Neural crest cell (in vitro differentiated cells): Measurements from ENCODE around the gene TRIO. TPM values are rescaled to one million over a fixed set of nuclear protein-coding genes. Genes with fewer than 3 reads are reported as not detected.

Experiments
- DNase-seq: peaks from one replicate; pipeline ENCODE4 v3.0.0; 2021; ENCODE audit warnings: low read depth, mixed read lengths, low spot score
- H3K27ac Mint-ChIP-seq: one replicate; pipeline ENCODE4 v1.8.0; 2021; ENCODE audit warnings: mild to moderate bottlenecking, mixed read lengths; ENCODE audit not compliant: unreplicated experiment
- H3K27me3 Mint-ChIP-seq: 2 replicates; pipeline ENCODE4 v1.8.0; 2021; ENCODE audit warnings: low read depth, mild to moderate bottlenecking, mixed read lengths
- H3K36me3 Mint-ChIP-seq: 2 replicates; pipeline ENCODE4 v1.8.0; 2021; ENCODE audit warnings: low read depth, mild to moderate bottlenecking, mixed read lengths
- H3K4me1 Mint-ChIP-seq: 2 replicates; pipeline ENCODE4 v1.8.0; 2021; ENCODE audit warnings: mixed read lengths
- H3K4me3 Mint-ChIP-seq: one replicate; pipeline ENCODE4 v1.8.0; 2021; ENCODE audit warnings: mild to moderate bottlenecking, mixed read lengths
- H3K9me3 Mint-ChIP-seq: 2 replicates; pipeline ENCODE4 v1.8.0; 2021; ENCODE audit warnings: mixed read lengths
- total RNA-seq: library from RNA; stranded (reverse); gene quantifications from 2 replicates; pipeline ENCODE4 v1.2.1, GENCODE V29; 2021
- TF ChIP-seq, protein P1 (sequence below): fragments of 200-600 bp; sonication (generic); conservative IDR thresholded peaks from 2 replicates; pipeline ENCODE4 v1.5.0; 2021; ENCODE audit warnings: antibody characterized with exemption, mild to moderate bottlenecking

TRIO gene
- total RNA-seq, 1 donor from 2014 or later = 134 TPM

DNA sequence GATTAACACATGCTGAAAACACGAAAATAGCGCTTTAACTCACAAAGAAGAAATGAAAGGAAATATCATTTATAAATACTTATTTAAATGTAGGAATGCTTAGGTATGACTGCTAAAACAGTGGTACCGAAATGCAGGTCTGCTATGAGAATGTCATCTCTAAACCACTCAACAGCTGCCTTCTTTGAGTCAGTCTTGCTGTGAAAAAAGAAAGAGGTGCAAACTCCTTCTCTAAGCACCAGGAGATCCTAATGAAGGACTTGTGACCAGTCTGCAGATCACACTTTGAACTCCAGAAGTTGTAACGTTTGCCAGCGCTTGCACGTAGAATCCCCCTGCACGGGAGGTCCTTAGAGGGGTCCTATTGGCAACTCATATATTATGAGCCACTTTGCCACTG, 86.6 kb downstream of the TRIO start:
- Mint-ChIP-seq H3K4me1 (peaks cover 29% of the 10 kb centered on the region), H3K36me3 (no peaks in the 10 kb centered on the region), H3K4me3 (no peak overlapping the region), H3K27me3 (no peaks in the 10 kb centered on the region), H3K27ac (no peak overlapping the region), H3K9me3 (no peaks in the 10 kb centered on the region)
- no peak for DNase-seq
- TF ChIP-seq, protein P1, sequence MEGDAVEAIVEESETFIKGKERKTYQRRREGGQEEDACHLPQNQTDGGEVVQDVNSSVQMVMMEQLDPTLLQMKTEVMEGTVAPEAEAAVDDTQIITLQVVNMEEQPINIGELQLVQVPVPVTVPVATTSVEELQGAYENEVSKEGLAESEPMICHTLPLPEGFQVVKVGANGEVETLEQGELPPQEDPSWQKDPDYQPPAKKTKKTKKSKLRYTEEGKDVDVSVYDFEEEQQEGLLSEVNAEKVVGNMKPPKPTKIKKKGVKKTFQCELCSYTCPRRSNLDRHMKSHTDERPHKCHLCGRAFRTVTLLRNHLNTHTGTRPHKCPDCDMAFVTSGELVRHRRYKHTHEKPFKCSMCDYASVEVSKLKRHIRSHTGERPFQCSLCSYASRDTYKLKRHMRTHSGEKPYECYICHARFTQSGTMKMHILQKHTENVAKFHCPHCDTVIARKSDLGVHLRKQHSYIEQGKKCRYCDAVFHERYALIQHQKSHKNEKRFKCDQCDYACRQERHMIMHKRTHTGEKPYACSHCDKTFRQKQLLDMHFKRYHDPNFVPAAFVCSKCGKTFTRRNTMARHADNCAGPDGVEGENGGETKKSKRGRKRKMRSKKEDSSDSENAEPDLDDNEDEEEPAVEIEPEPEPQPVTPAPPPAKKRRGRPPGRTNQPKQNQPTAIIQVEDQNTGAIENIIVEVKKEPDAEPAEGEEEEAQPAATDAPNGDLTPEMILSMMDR = no peak

DNA sequence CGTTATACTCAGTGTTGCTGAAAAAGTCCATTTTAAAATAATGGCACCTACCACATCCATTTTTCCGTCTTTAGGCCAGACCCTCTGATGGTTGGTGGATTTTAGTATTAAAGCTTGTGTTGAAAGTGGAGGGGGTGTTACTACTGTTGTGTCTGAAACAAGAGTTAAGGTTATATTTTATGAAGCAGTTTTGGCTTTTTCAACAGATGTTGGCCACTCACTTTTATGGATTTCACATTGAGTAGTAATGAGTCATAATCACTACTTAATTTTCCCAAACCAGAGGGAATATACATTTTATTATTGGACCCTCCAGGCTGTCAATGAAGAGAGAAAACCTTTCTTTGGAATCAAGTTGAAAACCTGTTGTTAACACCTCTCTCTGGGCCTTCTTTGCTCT, 88.0 kb downstream of the TRIO start:
- no peaks in the 10 kb centered on the region for H3K27me3 Mint-ChIP-seq
- DNase-seq = no peak
- H3K9me3 Mint-ChIP-seq = no peaks in the 10 kb centered on the region
- TF ChIP-seq, protein P1 = no peak
- no peak overlapping the region for H3K4me3 Mint-ChIP-seq
- H3K36me3 Mint-ChIP-seq = no peaks in the 10 kb centered on the region
- H3K4me1 Mint-ChIP-seq = peaks cover 20% of the 10 kb centered on the region
- H3K27ac Mint-ChIP-seq = no peak overlapping the region

DNA sequence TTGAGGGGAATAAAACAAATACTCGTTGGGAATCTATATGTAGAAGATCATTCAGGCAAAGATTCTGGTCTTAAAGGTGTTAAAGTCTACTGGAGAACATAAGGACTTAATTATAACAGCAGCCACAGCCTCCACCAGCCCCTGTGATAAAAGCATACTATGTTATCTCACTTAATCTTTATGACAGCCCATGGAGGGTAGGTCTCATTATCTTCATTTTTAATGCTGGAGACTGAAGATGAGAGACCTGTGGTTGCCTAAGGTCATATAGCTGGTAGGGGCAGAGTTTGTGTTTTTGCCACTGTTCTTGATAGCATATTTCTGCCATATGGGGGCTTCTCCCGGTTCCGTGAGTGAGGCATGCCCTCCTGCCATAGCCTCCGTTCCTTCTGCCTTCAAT, 88.7 kb downstream of the TRIO start:
- H3K4me3 Mint-ChIP-seq = no peak overlapping the region
- no peaks in the 10 kb centered on the region for H3K27me3 Mint-ChIP-seq
- no peaks in the 10 kb centered on the region for H3K9me3 Mint-ChIP-seq
- no peak overlapping the region for H3K27ac Mint-ChIP-seq
- H3K4me1 Mint-ChIP-seq = peaks cover 18% of the 10 kb centered on the region
- no peaks in the 10 kb centered on the region for H3K36me3 Mint-ChIP-seq
- DNase-seq = no peak
- TF ChIP-seq, protein P1 = no peak

DNA sequence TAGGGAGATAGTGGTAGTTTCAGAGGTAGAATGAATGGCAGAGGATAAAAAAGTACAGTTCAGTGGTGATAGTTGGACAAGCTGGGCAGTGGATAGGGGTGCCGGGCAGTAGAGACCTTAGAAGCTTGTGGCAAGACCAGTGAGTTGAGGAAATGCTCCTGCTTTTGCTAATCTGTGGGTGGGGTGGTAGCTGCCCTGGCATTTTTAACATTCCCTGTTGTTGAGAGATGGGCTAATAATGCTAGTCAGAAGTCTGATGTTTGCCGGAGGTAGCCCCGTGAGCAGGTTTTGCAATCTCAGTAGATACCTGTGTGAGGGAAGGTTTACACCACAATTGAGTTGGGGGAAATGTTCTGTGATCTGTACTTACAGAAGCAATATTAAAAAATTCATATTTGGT, 91.1 kb downstream of the TRIO start:
- Mint-ChIP-seq H3K9me3 (no peaks in the 10 kb centered on the region), H3K4me3 (no peak overlapping the region), H3K27me3 (no peaks in the 10 kb centered on the region), H3K4me1 (peaks cover 27% of the 10 kb centered on the region), H3K36me3 (no peaks in the 10 kb centered on the region), H3K27ac (no peak overlapping the region)
- DNase-seq = no peak
- TF ChIP-seq, protein P1 = no peak

DNA sequence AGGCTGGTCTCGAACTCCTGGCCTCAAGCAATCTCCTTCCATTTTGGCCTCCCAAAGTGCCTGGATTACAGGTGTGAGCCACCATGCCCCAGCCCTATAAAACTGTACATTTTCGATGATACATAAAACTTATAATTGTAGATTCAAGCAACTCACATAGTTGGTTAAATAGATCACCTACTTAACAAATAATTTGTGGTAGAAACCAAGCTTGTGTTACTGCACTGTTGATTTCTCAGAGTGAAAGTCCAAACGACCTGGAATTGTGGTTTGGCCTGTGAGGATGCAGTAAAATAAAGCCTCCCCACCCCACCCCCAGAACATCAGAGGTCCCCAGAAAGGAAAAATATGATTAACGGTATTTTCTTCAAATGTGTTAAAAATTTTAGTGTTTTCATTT, 92.7 kb downstream of the TRIO start:
- no peaks in the 10 kb centered on the region for H3K36me3 Mint-ChIP-seq
- H3K9me3 Mint-ChIP-seq = no peaks in the 10 kb centered on the region
- H3K4me3 Mint-ChIP-seq = no peak overlapping the region
- H3K27ac Mint-ChIP-seq = no peak overlapping the region
- TF ChIP-seq, protein P1 = no peak
- DNase-seq = no peak
- peaks cover 31% of the 10 kb centered on the region for H3K4me1 Mint-ChIP-seq
- H3K27me3 Mint-ChIP-seq = no peaks in the 10 kb centered on the region

DNA sequence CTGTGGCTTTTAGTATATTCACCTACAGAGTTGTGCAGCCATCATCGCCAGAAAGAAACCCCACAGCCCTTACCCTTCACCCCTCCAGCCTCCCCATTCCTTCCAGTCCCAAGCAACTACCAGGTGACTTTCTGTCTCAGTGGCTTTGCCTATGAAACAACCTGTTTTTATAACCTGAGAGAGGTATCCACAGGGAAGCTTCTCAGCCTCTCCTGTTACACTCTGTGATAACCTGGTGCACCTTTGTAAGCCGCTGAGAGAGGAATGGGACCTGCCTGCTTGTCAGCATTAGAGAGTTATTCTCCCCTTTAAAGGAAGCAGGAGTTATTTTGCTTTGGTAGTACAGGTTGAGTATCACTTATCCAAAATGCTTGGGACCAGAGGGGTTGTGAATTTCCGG, 93.6 kb downstream of the TRIO start:
- no peak overlapping the region for H3K27ac Mint-ChIP-seq
- DNase-seq = no peak
- no peaks in the 10 kb centered on the region for H3K27me3 Mint-ChIP-seq
- H3K36me3 Mint-ChIP-seq = no peaks in the 10 kb centered on the region
- no peak overlapping the region for H3K4me3 Mint-ChIP-seq
- H3K4me1 Mint-ChIP-seq = peaks cover 27% of the 10 kb centered on the region
- TF ChIP-seq, protein P1 = no peak
- H3K9me3 Mint-ChIP-seq = no peaks in the 10 kb centered on the region
